ENCODE data around the gene RHOBTB3. TPM values are rescaled to one million over a fixed set of nuclear protein-coding genes. Genes with fewer than 3 reads are reported as not detected.

RHOBTB3 gene
- total and polyA plus RNA-seq, 2 experiments from 2014 or later = 147 to 202 TPM

DNA sequence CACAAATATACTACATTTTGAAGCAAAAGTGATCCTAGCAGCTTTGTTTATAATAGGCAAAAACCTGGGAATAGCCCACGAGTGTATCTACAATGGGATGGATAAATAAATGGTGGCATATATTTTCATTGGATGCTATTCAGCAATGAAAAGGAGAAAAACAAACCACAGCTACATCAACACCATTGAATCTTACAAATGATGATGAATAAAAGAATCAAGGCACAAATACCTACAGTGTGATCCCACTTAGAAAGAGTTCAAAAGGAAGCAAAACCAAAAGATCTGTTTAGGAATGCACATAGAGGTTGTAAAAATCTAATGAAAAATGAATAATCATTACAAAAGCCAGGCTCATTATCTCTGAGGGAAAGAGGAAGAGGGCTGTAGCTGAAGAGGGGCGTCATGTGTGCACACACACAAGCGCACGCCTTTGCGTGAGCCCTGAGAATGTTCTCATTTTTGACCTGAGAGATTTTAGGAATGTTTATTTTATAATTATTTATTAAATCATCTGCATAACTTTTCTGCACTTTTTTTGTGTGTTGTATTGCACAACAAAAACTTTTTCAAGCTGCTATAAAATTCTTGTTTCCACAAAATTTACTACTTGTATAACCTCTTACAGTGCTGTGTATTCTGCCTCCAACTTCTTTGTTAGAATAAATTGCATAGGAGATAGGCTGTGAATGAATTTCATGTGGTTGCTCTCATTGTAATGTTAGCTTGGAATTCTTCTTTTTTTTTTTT, 5.9 kb upstream of the RHOBTB3 start:
- Histone ChIP-seq H3F3A (ENCODE audit: insufficient read depth) (peaks cover 56% of the 10 kb centered on the region), H3K27me3 (replicated peaks; ENCODE audit: insufficient read depth) (no peaks in the 10 kb centered on the region), H3K4me1 (ENCODE audit: insufficient read depth) (peaks cover 78% of the 10 kb centered on the region), H3K9me2 (ENCODE audit: insufficient read depth) (no peaks in the 10 kb centered on the region), H3K4me3 (peak overlapping the region; percentile 65), H3K36me3 (ENCODE audit: low read depth) (no peaks in the 10 kb centered on the region), H4K20me1 (ENCODE audit: insufficient read depth) (no peaks in the 10 kb centered on the region), H3K4me2 (ENCODE audit: unreplicated experiment) (peak overlapping the region; percentile 91), H3K9me3 (ENCODE audit: low read depth) (no peaks in the 10 kb centered on the region), H2AFZ (peak overlapping the region; percentile 78), H3K79me2 (ENCODE audit: insufficient read depth) (peaks cover 6% of the 10 kb centered on the region; the same call in 1 of the 2 replicates), H3K9ac (peak overlapping the region; percentile 64), H3K27ac (peak overlapping the region; percentile 68)
- DNase-seq = peak; percentile 47
- in situ Hi-C loops (cut with MboI) = no loop called here
- no peak for TF ChIP-seq EZH2phosphoT487 (IDR thresholded peaks at IDR 0.05; ENCODE audit: insufficient read depth, low read depth)
- TF ChIP-seq EZH2 (IDR thresholded peaks at IDR 0.05; ENCODE audit: insufficient read depth, poor library complexity, severe bottlenecking) = no peak
- WGBS, 2 experiments (ENCODE audit: low coverage in 1 of 2, low lambda C conversion rate in 2 of 2, missing lambda C conversion rate in 2 of 2) = 26 to 30% methylated on average over 5 of the region's 5 CpGs

DNA sequence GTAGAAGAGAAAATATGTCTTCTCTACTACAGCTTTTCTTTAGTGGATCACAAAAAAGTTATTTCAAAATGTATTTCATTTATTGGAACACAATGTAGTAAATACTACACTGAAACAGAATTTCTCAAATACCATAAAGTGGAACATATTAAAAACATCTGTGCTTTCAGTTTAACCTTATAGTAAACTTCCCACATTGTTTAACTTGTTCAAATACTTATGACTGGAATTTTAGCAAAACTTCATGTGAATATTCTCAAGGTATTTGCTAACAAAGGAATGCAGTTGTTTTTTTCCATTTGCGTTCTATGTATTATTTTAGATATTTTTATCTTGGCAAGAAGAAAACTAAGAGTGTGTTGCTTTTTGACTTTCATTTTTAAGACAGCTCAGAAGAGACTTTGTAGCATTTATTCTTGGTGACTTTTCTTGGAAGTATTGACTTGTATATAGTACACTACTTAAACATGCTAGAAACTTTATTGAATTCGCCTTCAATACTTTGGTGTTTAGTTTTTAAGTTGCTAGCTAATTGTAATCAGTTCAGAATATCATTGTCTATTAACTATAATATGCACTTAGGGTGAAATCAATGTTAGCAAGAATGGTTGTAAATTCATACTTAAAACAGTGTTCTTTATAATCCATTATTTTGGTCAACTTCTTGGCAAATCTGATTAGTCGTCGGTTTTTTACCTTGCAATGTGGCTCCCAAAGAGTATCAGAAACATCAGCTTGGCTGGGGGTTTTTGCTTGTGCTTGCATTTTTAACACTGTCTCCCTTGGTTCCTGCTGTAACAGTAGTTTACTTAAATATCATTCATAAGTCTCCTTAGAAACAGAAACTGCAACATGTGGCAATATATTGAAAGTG, 5.0 kb upstream of the RHOBTB3 start:
- peak; percentile 54 for DNase-seq

GRCh38 chr5:95726811-95727763, 4.0 kb upstream of the RHOBTB3 start:
- peak; percentile 40 for DNase-seq
- WGBS, 2 experiments (ENCODE audit: low coverage in 1 of 2, low lambda C conversion rate in 2 of 2, missing lambda C conversion rate in 2 of 2) = 3 to 10% methylated on average over 5 of the region's 5 CpGs
- no peaks in the 10 kb centered on the region for H3K9me3 ChIP-seq (ENCODE audit: low read depth)
- peaks cover 78% of the 10 kb centered on the region for H3K4me1 ChIP-seq (ENCODE audit: insufficient read depth)
- peak overlapping the region; percentile 65 for H3K4me3 ChIP-seq
- peak overlapping the region; percentile 68 for H3K27ac ChIP-seq
- no peaks in the 10 kb centered on the region for H3K9me2 ChIP-seq (ENCODE audit: insufficient read depth)
- H3K4me2 ChIP-seq (ENCODE audit: unreplicated experiment) = peak overlapping the region; percentile 91
- peak overlapping the region; percentile 64 for H3K9ac ChIP-seq
- H3K79me2 ChIP-seq (ENCODE audit: insufficient read depth) = peaks cover 12% of the 10 kb centered on the region
- in situ Hi-C loops (cut with MboI) = no loop called here
- H2AFZ ChIP-seq = peak overlapping the region; percentile 78
- no peaks in the 10 kb centered on the region for H3K36me3 ChIP-seq (ENCODE audit: low read depth)
- TF ChIP-seq EZH2 (IDR thresholded peaks at IDR 0.05; ENCODE audit: insufficient read depth, poor library complexity, severe bottlenecking) (no peak), EZH2phosphoT487 (IDR thresholded peaks at IDR 0.05; ENCODE audit: insufficient read depth, low read depth) (no peak)
- no peaks in the 10 kb centered on the region for H4K20me1 ChIP-seq (ENCODE audit: insufficient read depth)
- peaks cover 60% of the 10 kb centered on the region for H3F3A ChIP-seq (ENCODE audit: insufficient read depth)
- H3K27me3 ChIP-seq (replicated peaks; ENCODE audit: insufficient read depth) = no peaks in the 10 kb centered on the region

More for the DNA sequence above, 5.0 kb upstream of the RHOBTB3 start:
- H3K9ac ChIP-seq = peak overlapping the region; percentile 64
- H2AFZ ChIP-seq = peak overlapping the region; percentile 78
- peak overlapping the region; percentile 91 for H3K4me2 ChIP-seq (ENCODE audit: unreplicated experiment)
- no peaks in the 10 kb centered on the region for H3K9me2 ChIP-seq (ENCODE audit: insufficient read depth)
- TF ChIP-seq EZH2 (IDR thresholded peaks at IDR 0.05; ENCODE audit: insufficient read depth, poor library complexity, severe bottlenecking) = no peak
- no peak for TF ChIP-seq EZH2phosphoT487 (IDR thresholded peaks at IDR 0.05; ENCODE audit: insufficient read depth, low read depth)
- peak overlapping the region; percentile 65 for H3K4me3 ChIP-seq
- in situ Hi-C loops (cut with MboI) = no loop called here
- H4K20me1 ChIP-seq (ENCODE audit: insufficient read depth) = no peaks in the 10 kb centered on the region
- peak overlapping the region; percentile 68 for H3K27ac ChIP-seq
- peaks cover 78% of the 10 kb centered on the region for H3K4me1 ChIP-seq (ENCODE audit: insufficient read depth)
- WGBS, 2 experiments (ENCODE audit: low coverage in 1 of 2, low lambda C conversion rate in 2 of 2, missing lambda C conversion rate in 2 of 2) = 3 to 4% methylated on average over 4 of the region's 4 CpGs
- H3K36me3 ChIP-seq (ENCODE audit: low read depth) = no peaks in the 10 kb centered on the region
- H3F3A ChIP-seq (ENCODE audit: insufficient read depth) = peaks cover 60% of the 10 kb centered on the region
- H3K79me2 ChIP-seq (ENCODE audit: insufficient read depth) = peaks cover 6% of the 10 kb centered on the region; the same call in 1 of the 2 replicates
- H3K27me3 ChIP-seq (replicated peaks; ENCODE audit: insufficient read depth) = no peaks in the 10 kb centered on the region
- no peaks in the 10 kb centered on the region for H3K9me3 ChIP-seq (ENCODE audit: low read depth)
